Type B pancreatic cell (in vitro differentiated cells): Measurements from ENCODE around the gene CFB. TPM values are rescaled to one million over a fixed set of nuclear protein-coding genes. Genes with fewer than 3 reads are reported as not detected.
"Not testable (repeated sequence)": the region's sequence is repeated elsewhere in the genome, so short reads cannot be mapped to it uniquely, and the experiment has no call there.

Experiments used
- DNase-seq: peaks from one replicate; pipeline ENCODE4 v3.0.0; 2021; ENCODE audit warnings: mixed read lengths; ENCODE audit not compliant: unreplicated experiment; ENCODE audit errors: extremely low spot score
- H3K27ac Mint-ChIP-seq: 2 replicates; pipeline ENCODE4 v1.8.0; 2021; ENCODE audit warnings: mild to moderate bottlenecking, mixed read lengths
- H3K27me3 Mint-ChIP-seq: 2 replicates; pipeline ENCODE4 v1.8.0; 2021; ENCODE audit warnings: mixed read lengths
- H3K36me3 Mint-ChIP-seq: 2 replicates; pipeline ENCODE4 v1.8.0; 2021; ENCODE audit warnings: mixed read lengths
- H3K4me1 Mint-ChIP-seq: one replicate; pipeline ENCODE4 v1.8.0; 2021; ENCODE audit warnings: mixed read lengths; ENCODE audit not compliant: unreplicated experiment
- H3K4me3 Mint-ChIP-seq: 2 replicates; pipeline ENCODE4 v1.8.0; 2021; ENCODE audit warnings: mild to moderate bottlenecking, mixed read lengths
- H3K9me3 Mint-ChIP-seq: 2 replicates; pipeline ENCODE4 v1.8.0; 2021; ENCODE audit warnings: mixed read lengths
- CTCF ChIP-seq: fragments of 200-600 bp; sonication (generic); conservative IDR thresholded peaks from 2 replicates; pipeline ENCODE4 v1.5.0; 2021; ENCODE audit warnings: antibody characterized with exemption, mild to moderate bottlenecking
- total RNA-seq: library from RNA; stranded (reverse); gene quantifications from 2 replicates; pipeline ENCODE4 v1.2.1, GENCODE V29; 2021; ENCODE audit warnings: low replicate concordance

The CFB gene
- total RNA-seq, 1 donor from 2014 or later = 13.6 TPM

- H3K4me1 Mint-ChIP-seq = peaks cover 7% of the 10 kb centered on the region
- TF ChIP-seq CTCF = no peak
- H3K36me3 Mint-ChIP-seq = no peaks in the 10 kb centered on the region
- no peak for DNase-seq
- H3K4me3 Mint-ChIP-seq = no peak overlapping the region
- no peaks in the 10 kb centered on the region for H3K9me3 Mint-ChIP-seq
- no peak overlapping the region for H3K27ac Mint-ChIP-seq
- H3K27me3 Mint-ChIP-seq = no peaks in the 10 kb centered on the region
These were observed 37.1 kb upstream of the CFB start for GRCh38 chr6:31908791-31909190.

GRCh38 chr6:31909298-31909697 is 36.6 kb upstream of the CFB start:
- H3K27me3 Mint-ChIP-seq, H3K36me3 Mint-ChIP-seq, H3K4me3 Mint-ChIP-seq, H3K27ac Mint-ChIP-seq, H3K9me3 Mint-ChIP-seq, H3K4me1 Mint-ChIP-seq, DNase-seq: not testable (repeated sequence)

- TF ChIP-seq CTCF = no peak
- Mint-ChIP-seq H3K27me3 (no peaks in the 10 kb centered on the region), H3K9me3 (peaks cover 10% of the 10 kb centered on the region), H3K4me1 (no peaks in the 10 kb centered on the region), H3K4me3 (no peak overlapping the region), H3K36me3 (no peaks in the 10 kb centered on the region), H3K27ac (no peak overlapping the region)
- no peak for DNase-seq
These were observed 33.9 kb upstream of the CFB start for GRCh38 chr6:31911826-31912585.

- no peak for TF ChIP-seq CTCF
- no peaks in the 10 kb centered on the region for H3K27me3 Mint-ChIP-seq
- H3K4me1 Mint-ChIP-seq = peaks cover 4% of the 10 kb centered on the region
- peaks cover 10% of the 10 kb centered on the region for H3K9me3 Mint-ChIP-seq
- peak overlapping the region; percentile 71 for H3K27ac Mint-ChIP-seq
- peak overlapping the region; percentile 21 for H3K4me3 Mint-ChIP-seq
- H3K36me3 Mint-ChIP-seq = no peaks in the 10 kb centered on the region
- no peak for DNase-seq
These were observed 30.5 kb upstream of the CFB start for GRCh38 chr6:31915351-31915750.

GRCh38 chr6:31915756-31916155 is 30.1 kb upstream of the CFB start:
- Mint-ChIP-seq H3K9me3 (peaks cover 10% of the 10 kb centered on the region), H3K36me3 (no peaks in the 10 kb centered on the region), H3K27ac (peak overlapping the region; percentile 71), H3K4me3 (peak overlapping the region; percentile 21), H3K27me3 (no peaks in the 10 kb centered on the region), H3K4me1 (peaks cover 4% of the 10 kb centered on the region)
- no peak for DNase-seq
- TF ChIP-seq CTCF = no peak

GRCh38 chr6:31918069-31918720 is 27.7 kb upstream of the CFB start:
- H3K4me3 Mint-ChIP-seq = no peak overlapping the region
- no peak overlapping the region for H3K27ac Mint-ChIP-seq
- no peaks in the 10 kb centered on the region for H3K27me3 Mint-ChIP-seq
- TF ChIP-seq CTCF = no peak
- DNase-seq = no peak
- H3K4me1 Mint-ChIP-seq = peaks cover 4% of the 10 kb centered on the region
- H3K9me3 Mint-ChIP-seq = peaks cover 10% of the 10 kb centered on the region
- no peaks in the 10 kb centered on the region for H3K36me3 Mint-ChIP-seq
